ENCODE data around the gene ITGAD.
"Not testable (repeated sequence)": the region's sequence is repeated elsewhere in the genome, so short reads cannot be mapped to it uniquely, and the experiment has no call there.

ITGAD gene

DNA sequence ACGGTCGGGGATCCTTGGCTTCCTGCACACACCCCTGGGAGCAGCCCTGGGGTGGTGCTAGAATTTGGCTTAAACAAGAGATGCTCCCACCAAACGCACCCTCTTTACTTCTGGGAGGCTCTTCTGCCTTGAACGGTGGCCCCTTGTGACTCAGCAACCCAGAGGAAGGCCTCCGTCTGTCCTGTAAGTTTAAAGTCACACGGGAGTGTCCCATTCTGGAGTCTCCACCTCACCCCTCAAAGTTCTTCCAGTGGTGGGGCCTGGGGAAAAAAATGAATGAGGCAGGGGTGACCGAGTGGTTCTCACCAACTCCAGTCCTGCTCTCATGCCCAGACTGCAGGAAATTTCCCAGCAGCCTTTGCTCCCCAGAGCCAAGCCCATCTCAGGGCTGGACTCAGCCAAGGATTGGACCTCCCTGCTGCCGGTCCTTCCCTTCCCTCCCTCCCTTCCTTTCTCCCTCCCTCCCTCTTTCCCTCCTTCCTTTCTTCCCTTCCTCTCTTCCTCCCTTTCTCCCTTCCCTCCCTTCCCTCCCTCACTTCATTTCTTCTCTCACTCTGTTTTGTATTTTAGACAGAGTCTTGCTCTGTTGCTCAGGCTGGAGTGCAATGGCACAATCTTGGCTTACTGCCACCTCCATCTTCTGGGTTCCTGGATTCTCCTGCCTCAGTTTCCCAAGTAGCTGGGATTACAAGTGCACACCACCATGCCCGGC lies 11.4 kb downstream of the ITGAD start:
- DNase-seq: no peak

DNA sequence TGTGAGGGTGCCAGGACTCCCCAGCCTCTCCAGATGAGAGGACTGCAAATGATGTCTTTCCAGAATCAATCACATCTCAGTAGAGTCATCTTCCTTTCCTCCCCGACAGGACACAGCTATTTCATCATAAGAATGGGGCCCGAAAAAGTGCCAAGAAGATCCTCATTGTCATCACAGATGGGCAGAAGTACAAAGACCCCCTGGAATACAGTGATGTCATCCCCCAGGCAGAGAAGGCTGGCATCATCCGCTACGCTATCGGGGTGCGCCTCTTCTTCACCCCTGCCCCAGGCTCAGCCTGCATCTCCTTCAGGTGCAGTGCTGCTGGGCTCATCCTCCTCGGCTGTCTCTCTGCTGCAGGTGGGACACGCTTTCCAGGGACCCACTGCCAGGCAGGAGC lies 14.3 kb downstream of the ITGAD start:
- DNase-seq: no peak

GRCh38 chr16:31409433-31409832 lies 16.3 kb downstream of the ITGAD start:
- DNase-seq: no peak

DNA sequence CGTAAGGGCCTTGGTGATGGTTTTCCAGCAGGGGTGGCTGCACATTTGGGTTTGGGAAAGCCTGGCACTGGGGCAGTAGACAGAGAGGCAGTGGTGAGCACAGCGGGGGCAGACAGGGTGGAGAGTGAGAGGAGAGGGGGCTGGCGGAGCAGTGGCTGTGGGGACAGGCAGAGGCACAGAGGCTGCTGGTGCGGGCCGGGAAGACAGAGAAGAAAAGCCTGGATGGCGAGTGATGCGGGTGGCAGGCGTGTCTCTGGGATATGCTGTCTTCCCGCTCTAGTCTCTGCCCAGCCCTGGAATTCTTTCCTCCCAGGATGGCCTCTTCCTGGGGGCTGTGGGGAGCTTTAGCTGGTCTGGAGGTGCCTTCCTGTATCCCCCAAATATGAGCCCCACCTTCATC lies 16.9 kb downstream of the ITGAD start:
- no peak for DNase-seq

GRCh38 chr16:31411024-31411844 lies 18.1 kb downstream of the ITGAD start:
- no peak for DNase-seq

GRCh38 chr16:31412750-31413149 lies 19.6 kb downstream of the ITGAD start:
- no peak for DNase-seq

GRCh38 chr16:31413381-31413780 lies 20.2 kb downstream of the ITGAD start:
- no peak for DNase-seq

DNA sequence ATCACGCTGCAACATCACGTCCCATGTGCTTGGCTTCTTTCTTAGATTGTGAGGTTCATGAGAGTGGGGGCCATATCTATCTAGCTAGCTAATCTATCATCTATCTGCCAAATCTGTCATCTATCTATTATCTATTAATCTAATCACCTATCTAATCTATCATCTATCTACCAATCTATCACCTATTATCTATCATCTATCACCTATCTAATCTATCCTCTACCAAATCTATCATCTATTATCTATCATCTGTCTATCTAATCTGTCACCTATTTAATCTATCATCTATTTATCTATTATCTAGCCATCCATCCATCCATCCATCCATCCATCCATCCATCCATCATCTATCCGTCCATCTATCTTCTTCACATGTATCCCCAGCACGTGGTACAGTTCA lies 20.8 kb downstream of the ITGAD start:
- no peak for DNase-seq

DNA sequence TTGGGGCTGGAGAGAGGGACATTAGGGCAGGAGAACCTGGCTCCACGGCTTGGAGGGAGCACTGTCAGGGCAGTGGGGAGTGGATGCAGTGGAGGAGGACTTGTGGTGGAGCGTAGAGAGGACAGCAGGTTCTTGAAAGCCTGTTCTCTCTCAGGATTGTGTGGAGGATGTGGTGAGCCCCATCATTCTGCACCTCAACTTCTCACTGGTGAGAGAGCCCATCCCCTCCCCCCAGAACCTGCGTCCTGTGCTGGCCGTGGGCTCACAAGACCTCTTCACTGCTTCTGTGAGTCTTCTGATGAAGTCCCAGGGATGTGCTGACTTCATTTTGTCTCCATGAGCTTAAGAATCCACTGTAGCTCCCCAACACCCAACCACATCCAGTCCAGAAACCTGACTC lies 21.6 kb downstream of the ITGAD start:
- DNase-seq: no peak

DNA sequence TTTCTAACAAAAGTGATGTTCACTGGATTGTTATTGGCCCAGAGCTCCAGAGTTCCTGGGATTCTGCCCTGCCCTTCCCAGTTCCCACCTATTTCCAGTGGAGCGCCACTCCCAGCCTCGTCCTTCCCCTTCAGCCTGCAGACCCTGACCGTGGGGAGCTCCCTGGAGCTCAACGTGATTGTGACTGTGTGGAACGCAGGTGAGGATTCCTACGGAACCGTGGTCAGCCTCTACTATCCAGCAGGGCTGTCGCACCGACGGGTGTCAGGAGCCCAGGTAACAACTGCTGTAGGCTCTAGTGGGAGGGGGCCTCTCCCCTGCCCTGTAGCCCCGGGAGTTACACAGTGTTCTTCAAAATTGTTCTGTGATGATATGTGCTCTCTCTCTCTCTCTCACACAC lies 23.2 kb downstream of the ITGAD start:
- no peak for DNase-seq

GRCh38 chr16:31417036-31417435 lies 23.9 kb downstream of the ITGAD start:
- not testable (repeated sequence) for DNase-seq

DNA sequence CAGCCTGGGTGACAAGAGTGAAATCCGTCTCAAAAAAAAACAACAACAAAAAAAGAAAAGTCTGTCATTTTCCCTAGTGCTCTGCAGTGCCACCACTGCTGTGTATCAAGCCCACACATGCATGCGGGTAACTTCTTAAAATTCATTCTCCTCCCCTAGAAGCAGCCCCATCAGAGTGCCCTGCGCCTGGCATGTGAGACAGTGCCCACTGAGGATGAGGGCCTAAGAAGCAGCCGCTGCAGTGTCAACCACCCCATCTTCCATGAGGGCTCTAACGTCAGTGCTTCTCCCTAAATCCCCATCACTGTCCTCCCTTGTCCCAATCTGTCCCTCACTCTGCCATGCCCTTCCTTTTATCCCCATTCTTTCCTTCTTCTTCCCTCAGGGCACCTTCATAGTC lies 24.8 kb downstream of the ITGAD start:
- DNase-seq: no peak

- no peak for DNase-seq
Measured at GRCh38 chr16:31420037-31420436, 26.9 kb downstream of the ITGAD start.

DNA sequence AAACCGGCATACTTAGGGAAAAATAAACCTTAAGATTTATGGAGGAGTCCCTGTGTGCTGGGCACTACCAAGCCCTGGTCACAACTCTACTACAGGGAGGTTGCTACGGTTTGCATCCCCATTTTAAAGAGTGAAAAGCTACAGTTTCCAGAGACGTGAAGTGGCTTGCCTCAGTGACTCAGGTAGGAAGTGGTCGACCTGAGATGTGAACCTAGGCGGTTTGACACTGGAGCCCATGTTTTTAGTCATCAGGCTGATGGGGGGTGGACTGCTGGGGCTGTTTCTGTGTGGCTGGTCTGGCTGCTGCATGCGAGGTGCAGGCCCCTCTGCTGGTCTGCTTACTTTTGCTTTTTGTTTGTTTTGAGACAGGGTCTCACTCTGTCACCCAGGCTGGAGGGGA lies 28.5 kb downstream of the ITGAD start:
- no peak for DNase-seq

GRCh38 chr16:31423241-31423640 lies 30.1 kb downstream of the ITGAD start:
- DNase-seq: no peak

DNA sequence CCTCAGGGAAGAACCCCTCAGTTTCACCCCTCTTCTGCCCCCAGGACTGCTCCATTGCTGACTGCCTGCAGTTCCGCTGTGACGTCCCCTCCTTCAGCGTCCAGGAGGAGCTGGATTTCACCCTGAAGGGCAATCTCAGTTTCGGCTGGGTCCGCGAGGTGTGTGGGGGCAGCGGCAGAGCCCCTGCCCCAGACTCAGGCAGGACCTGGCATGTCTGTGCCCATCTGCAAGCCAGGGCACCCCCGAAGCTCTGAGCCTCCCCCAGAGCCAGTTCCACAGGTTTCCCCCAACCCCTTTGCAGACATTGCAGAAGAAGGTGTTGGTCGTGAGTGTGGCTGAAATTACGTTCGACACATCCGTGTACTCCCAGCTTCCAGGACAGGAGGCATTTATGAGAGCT lies 30.7 kb downstream of the ITGAD start:
- no peak for DNase-seq

GRCh38 chr16:31427441-31428278 lies 34.5 kb downstream of the ITGAD start:
- DNase-seq: no peak

GRCh38 chr16:31428279-31428597 lies 35.1 kb downstream of the ITGAD start, which contains the start of gene COX6A2:
COX6A2 (minus strand) TSS chr16:31428360; CDS start chr16:31428325, 35 bp downstream.
- no peak for DNase-seq

DNA sequence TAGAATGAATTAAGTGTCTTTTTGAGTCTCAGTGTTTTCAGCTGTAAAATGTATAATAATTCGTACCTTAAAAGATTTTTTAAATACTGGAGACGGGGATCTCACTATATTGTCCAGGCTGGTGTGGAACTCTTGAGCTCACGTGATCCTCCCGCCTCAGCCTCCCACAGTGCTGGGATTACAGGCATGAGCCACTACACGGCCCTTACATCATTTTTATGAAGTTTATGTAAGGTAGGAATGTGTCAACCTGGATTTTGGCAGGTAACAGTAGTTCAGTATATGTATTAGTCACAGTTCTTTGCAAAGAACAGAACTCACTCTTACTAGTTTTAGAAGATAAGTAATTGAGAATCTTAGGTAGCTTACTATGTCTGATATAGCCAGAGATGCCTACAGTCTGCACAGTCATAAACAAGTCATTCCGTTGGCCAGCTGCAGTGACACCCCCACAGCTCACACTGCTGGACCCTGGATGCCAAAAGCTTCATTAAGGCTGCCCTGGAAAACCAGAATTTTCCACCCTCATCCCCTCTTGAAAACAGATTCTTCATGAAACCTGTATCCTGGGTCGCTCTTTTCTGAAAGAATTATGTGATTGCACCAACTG lies 35.6 kb downstream of the ITGAD start:
- DNase-seq: no peak

- no peak for DNase-seq
Measured at GRCh38 chr16:31429314-31429713, 36.2 kb downstream of the ITGAD start.

DNA sequence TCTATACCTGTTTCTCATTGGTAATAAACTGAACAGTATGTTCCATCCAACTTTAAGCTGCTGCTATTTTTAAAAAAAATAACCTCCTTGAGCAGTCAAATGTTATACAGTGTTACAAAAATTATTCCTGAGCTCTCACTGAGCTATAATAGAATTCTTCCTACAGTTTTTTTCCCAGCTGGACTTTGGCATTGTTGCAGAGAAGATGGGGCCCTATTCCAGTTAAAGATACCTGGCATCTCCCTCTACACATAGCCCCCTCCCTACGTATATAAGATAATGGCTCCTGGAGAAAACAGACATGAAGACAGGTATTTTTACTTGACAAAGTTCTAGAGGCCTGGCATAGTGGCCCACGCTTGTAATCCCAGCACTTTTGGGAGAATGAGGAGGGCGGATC lies 36.7 kb downstream of the ITGAD start:
- DNase-seq: no peak

GRCh38 chr16:31430380-31431052 lies 37.4 kb downstream of the ITGAD start:
- DNase-seq: no peak

Measured in KG1 (cell line).